GM18861 (cell line): ENCODE results near the gene NUP133.
"Not testable (repeated sequence)": the region's sequence is repeated elsewhere in the genome, so short reads cannot be mapped to it uniquely, and the experiment has no call there.

Experiments
- ATAC-seq: cut with Tn5 transposase; IDR thresholded peaks from one replicate; pipeline ENCODE4 v1.9.1; 2021; ENCODE audit not compliant: unreplicated experiment

NUP133 gene

GRCh38 chr1:229420224-229420623 is 87.9 kb downstream of the NUP133 start:
- ATAC-seq: no peak

GRCh38 chr1:229418586-229418985 is 89.6 kb downstream of the NUP133 start:
- not testable (repeated sequence) for ATAC-seq

GRCh38 chr1:229412810-229413209 is 95.3 kb downstream of the NUP133 start:
- not testable (repeated sequence) for ATAC-seq

- no peak for ATAC-seq
These were observed 96.1 kb downstream of the NUP133 start for GRCh38 chr1:229412056-229412455.

- no peak for ATAC-seq
These were observed 96.6 kb downstream of the NUP133 start for GRCh38 chr1:229411434-229412055.

- no peak for ATAC-seq
These were observed 97.3 kb downstream of the NUP133 start for GRCh38 chr1:229410692-229411433.

- no peak for ATAC-seq
These were observed 97.8 kb downstream of the NUP133 start for GRCh38 chr1:229410370-229410691.

GRCh38 chr1:229409616-229410369 is 98.3 kb downstream of the NUP133 start:
- ATAC-seq: no peak

GRCh38 chr1:229408458-229409037 is 99.6 kb downstream of the NUP133 start:
- ATAC-seq: no peak

- ATAC-seq: no peak
These were observed 100.7 kb downstream of the NUP133 start for GRCh38 chr1:229407206-229408026.

- no peak for ATAC-seq
These were observed 101.3 kb downstream of the NUP133 start for GRCh38 chr1:229406798-229407197.

- no peak for ATAC-seq
These were observed 104.6 kb downstream of the NUP133 start for GRCh38 chr1:229403573-229403972.

- ATAC-seq: no peak
These were observed 105.1 kb downstream of the NUP133 start for GRCh38 chr1:229402993-229403392.

GRCh38 chr1:229402329-229402728 is 105.8 kb downstream of the NUP133 start:
- not testable (repeated sequence) for ATAC-seq

- no peak for ATAC-seq
These were observed 110.4 kb downstream of the NUP133 start for GRCh38 chr1:229397762-229398161.

- no peak for ATAC-seq
These were observed 111.4 kb downstream of the NUP133 start for GRCh38 chr1:229396585-229397206.

GRCh38 chr1:229394517-229394916 is 113.6 kb downstream of the NUP133 start:
- not testable (repeated sequence) for ATAC-seq

- ATAC-seq: no peak
These were observed 115.2 kb downstream of the NUP133 start for GRCh38 chr1:229392936-229393335.
